ENCODE data around the gene ZNF407.

Gene ZNF407

GRCh38 chr18:74957588-74958224 lies 360.0 kb downstream of the ZNF407 start:
- POLR2A ChIA-PET = no interaction called here
- Histone ChIP-seq H3K36me3 (ENCODE audit: control insufficient read depth in 2 of 2, insufficient read depth in 1 of 2, low read length in 2 of 2) (no peaks in the 10 kb centered on the region), H3K4me3 (ENCODE audit: low read depth, low read length) (no peak overlapping the region), H3K9me3 (ENCODE audit: control insufficient read depth, insufficient read depth, low read depth, low read length) (no peaks in the 10 kb centered on the region), H3K4me1 (ENCODE audit: control insufficient read depth, insufficient read depth, low read length) (peaks cover 3% of the 10 kb centered on the region; the same call in 1 of the 2 replicates), H3K27ac (ENCODE audit: extremely low read depth, low read depth, low read length) (no peak overlapping the region)
- CTCF ChIA-PET = interaction anchor here (0.6 kb wide), 2 partner anchors 33 to 71 kb away, joined by 3 read pairs; no protein-coding TSS in a partner anchor
- TF ChIP-seq ZBTB6 (tag by site-specific recombination; IDR thresholded peaks at IDR 0.05) (no peak), ZNF449 (tag by site-specific recombination; IDR thresholded peaks at IDR 0.05) (no peak)

GRCh38 chr18:74959216-74959615 lies 361.5 kb downstream of the ZNF407 start:
- no peak overlapping the region for H3K4me3 ChIP-seq (ENCODE audit: low read depth, low read length)
- ChIA-PET CTCF (no interaction called here), POLR2A (no interaction called here)

More at GRCh38 chr18:74959216-74959615, 361.5 kb downstream of the ZNF407 start:
- H3K36me3 ChIP-seq (ENCODE audit: control insufficient read depth in 2 of 2, insufficient read depth in 1 of 2, low read length in 2 of 2) = no peaks in the 10 kb centered on the region
- H3K9me3 ChIP-seq (ENCODE audit: control insufficient read depth, insufficient read depth, low read depth, low read length) = no peaks in the 10 kb centered on the region
- H3K27ac ChIP-seq (ENCODE audit: extremely low read depth, low read depth, low read length) = no peak overlapping the region
- peaks cover 3% of the 10 kb centered on the region; the same call in 1 of the 2 replicates for H3K4me1 ChIP-seq (ENCODE audit: control insufficient read depth, insufficient read depth, low read length)
- TF ChIP-seq ZNF157 (tag by site-specific recombination; IDR thresholded peaks at IDR 0.05) = no peak
- TF ChIP-seq ZNF223 (tag by site-specific recombination; IDR thresholded peaks at IDR 0.05) = no peak
- no peak for TF ChIP-seq ZNF19 (tag by site-specific recombination; IDR thresholded peaks at IDR 0.05; ENCODE audit: low read depth)
- TF ChIP-seq ZBTB11 (tag by site-specific recombination; conservative IDR thresholded peaks at IDR 0.05; ENCODE audit: low read depth) = no peak
- no peak for TF ChIP-seq PRDM6 (tag by site-specific recombination; IDR thresholded peaks at IDR 0.05)
- no peak for TF ChIP-seq WT1 (tag by site-specific recombination; IDR thresholded peaks at IDR 0.05)
- TF ChIP-seq ZNF280D (tag by site-specific recombination; IDR thresholded peaks at IDR 0.05) = no peak
- no peak for TF ChIP-seq GFI1B (tag by site-specific recombination; IDR thresholded peaks at IDR 0.05)
- TF ChIP-seq ZNF202 (tag by site-specific recombination; IDR thresholded peaks at IDR 0.05; ENCODE audit: borderline replicate concordance) = no peak
- TF ChIP-seq ZNF18 (tag by site-specific recombination; IDR thresholded peaks at IDR 0.05) = no peak
- no peak for TF ChIP-seq TRIM28 (IDR thresholded peaks at IDR 0.05; ENCODE audit: borderline replicate concordance, low read length)
- no peak for TF ChIP-seq ZSCAN23 (tag by site-specific recombination; IDR thresholded peaks at IDR 0.05)
- TF ChIP-seq MEIS1 (CRISPR knock-in tag; IDR thresholded peaks at IDR 0.05; ENCODE audit: borderline replicate concordance) = no peak
- TF ChIP-seq KLF10 (tag by site-specific recombination; IDR thresholded peaks at IDR 0.05) = no peak
- TF ChIP-seq KLF7 (tag by site-specific recombination; IDR thresholded peaks at IDR 0.05; ENCODE audit: borderline replicate concordance) = no peak

All from HEK293 (cell line).